Calu3 (cell line): Measurements from ENCODE around the gene CUEDC1. TPM values are rescaled to one million over a fixed set of nuclear protein-coding genes. Genes with fewer than 3 reads are reported as not detected.

ENCODE experiments used
- BruUV-seq: library from RNA; stranded (reverse); fragments of 400-500 nt; replicated peaks from 2 replicates; lab custom pipeline; 2021; lab: Mats Ljungman, UMichigan
- CTCF ChIA-PET: fragments of 300-600 bp; sonication (Branson Sonifier 250); formaldehyde crosslinking; loops from one replicate; lab custom pipeline; 2022; ENCODE audit warnings: antibody characterized with exemption; lab: Charles Lee
- DNase-seq: peaks from one replicate; pipeline ENCODE4 v3.0.0; 2022
- H3K27ac Mint-ChIP-seq: one replicate; pipeline ENCODE4 v1.8.0; 2022; ENCODE audit warnings: mixed read lengths; ENCODE audit not compliant: unreplicated experiment
- H3K27me3 Mint-ChIP-seq: one replicate; pipeline ENCODE4 v1.8.0; 2022; ENCODE audit warnings: mixed read lengths; ENCODE audit not compliant: unreplicated experiment
- H3K36me3 Mint-ChIP-seq: one replicate; pipeline ENCODE4 v1.8.0; 2022; ENCODE audit warnings: mild to moderate bottlenecking, moderate library complexity, mixed read lengths; ENCODE audit not compliant: insufficient read depth, unreplicated experiment
- H3K4me1 Mint-ChIP-seq: one replicate; pipeline ENCODE4 v1.8.0; 2022; ENCODE audit warnings: mild to moderate bottlenecking, low read depth, mixed read lengths; ENCODE audit not compliant: unreplicated experiment
- H3K4me3 Mint-ChIP-seq: one replicate; pipeline ENCODE4 v1.8.0; 2022; ENCODE audit warnings: mild to moderate bottlenecking, low read depth, moderate library complexity, mixed read lengths; ENCODE audit not compliant: unreplicated experiment
- H3K9me3 Mint-ChIP-seq: one replicate; pipeline ENCODE4 v1.8.0; 2022; ENCODE audit warnings: low read depth, mixed read lengths; ENCODE audit not compliant: unreplicated experiment
- CTCF ChIP-seq: fragments of 200-600 bp; IDR thresholded peaks from one replicate; pipeline ENCODE4 v1.8.0; 2022; ENCODE audit warnings: antibody characterized with exemption; ENCODE audit not compliant: unreplicated experiment
- intact Hi-C: fragments of 100-400 bp; cut with micrococcal nuclease; formaldehyde crosslinking; loops from one replicate; pipeline ENCODE4 v1.10.0; 2022; ENCODE audit not compliant: unreplicated experiment
- total RNA-seq: library from RNA; stranded (reverse); gene quantifications from 2 replicates; pipeline ENCODE4 v1.2.3, GENCODE V29; 2022

CUEDC1 gene
- total RNA-seq, 1 experiment from 2014 or later, result 30.9 TPM

DNA sequence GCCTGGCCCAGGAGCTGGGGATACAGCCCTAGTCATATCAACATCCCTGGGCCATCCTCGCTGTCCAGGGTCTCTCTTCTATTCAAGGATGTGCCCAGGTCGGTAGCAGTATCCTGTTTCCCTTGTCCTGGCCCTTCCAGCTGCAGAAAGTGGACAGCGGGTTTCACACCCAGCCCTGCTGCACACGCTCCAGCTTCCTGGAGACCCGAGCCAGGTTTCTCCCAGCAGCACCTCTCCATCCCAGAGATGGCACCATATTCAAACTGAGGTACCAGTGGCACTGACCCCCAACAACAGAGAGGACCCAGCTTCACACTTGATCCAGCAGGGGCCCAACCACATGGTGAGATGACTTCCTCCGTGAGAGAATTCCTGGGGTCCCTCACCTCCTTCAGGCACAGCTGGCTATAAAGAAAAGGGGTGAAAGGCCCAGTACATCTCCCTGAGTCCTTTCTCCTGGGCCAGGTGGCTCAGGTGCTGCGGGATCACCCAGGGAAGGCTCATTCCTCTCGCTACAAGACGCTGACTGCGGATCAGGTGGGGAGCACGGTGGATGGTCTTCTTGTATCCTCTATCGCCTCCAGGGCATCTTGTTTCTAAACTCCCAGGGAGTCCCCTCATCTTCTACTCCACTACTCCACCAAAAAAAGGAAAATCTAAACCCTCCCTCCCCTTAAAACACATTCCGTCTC lies 1.4 kb downstream of the CUEDC1 start:
- intact Hi-C loops, result loop anchor here (2.0 kb wide), 1 partner anchor 53 kb away; no protein-coding TSS in a partner anchor
- Mint-ChIP-seq H3K4me3 (peak overlapping the region; percentile 67), H3K36me3 (peaks cover 28% of the 10 kb centered on the region), H3K9me3 (no peaks in the 10 kb centered on the region), H3K27ac (peak overlapping the region; percentile 70), H3K4me1 (peaks cover 26% of the 10 kb centered on the region), H3K27me3 (no peaks in the 10 kb centered on the region)
- TSS peak; percentile 48 for BruUV-seq
- DNase-seq, result no peak
- no peak for TF ChIP-seq CTCF
- CTCF ChIA-PET, result interaction anchor here (0.8 to 1.3 kb wide), 4 partner anchors 12 to 78 kb away, joined by 3 to 4 read pairs (median 4); no protein-coding TSS in a partner anchor

GRCh38 chr17:57953219-57953618 lies 2.0 kb downstream of the CUEDC1 start:
- Mint-ChIP-seq H3K9me3 (no peaks in the 10 kb centered on the region), H3K4me3 (peak overlapping the region; percentile 67), H3K27me3 (no peaks in the 10 kb centered on the region), H3K27ac (peak overlapping the region; percentile 10), H3K4me1 (peaks cover 32% of the 10 kb centered on the region), H3K36me3 (peaks cover 34% of the 10 kb centered on the region)
- intact Hi-C loops, result no loop called here
- no TSS peak for BruUV-seq
- no peak for DNase-seq
- TF ChIP-seq CTCF, result no peak
- CTCF ChIA-PET, result interaction anchor here (1.1 kb wide), 1 partner anchor 78 kb away, joined by 3 read pairs; no protein-coding TSS in a partner anchor

GRCh38 chr17:57949649-57950048 lies 5.6 kb downstream of the CUEDC1 start:
- intact Hi-C loops, result loop anchor here (2.0 to 5.0 kb wide), 2 partner anchors 39 to 72 kb away; partner anchors contain the start of gene VEZF1
- Mint-ChIP-seq H3K27ac (peak overlapping the region; percentile 87), H3K36me3 (peaks cover 42% of the 10 kb centered on the region), H3K4me1 (peaks cover 49% of the 10 kb centered on the region), H3K4me3 (peak overlapping the region; percentile 14), H3K9me3 (no peaks in the 10 kb centered on the region), H3K27me3 (no peaks in the 10 kb centered on the region)
- no peak for DNase-seq
- TF ChIP-seq CTCF, result no peak
- CTCF ChIA-PET, result interaction anchor here (0.7 to 2.0 kb wide), 3 partner anchors 15 to 36 kb away, joined by 3 to 12 read pairs (median 3); no protein-coding TSS in a partner anchor
- BruUV-seq, result no TSS peak

DNA sequence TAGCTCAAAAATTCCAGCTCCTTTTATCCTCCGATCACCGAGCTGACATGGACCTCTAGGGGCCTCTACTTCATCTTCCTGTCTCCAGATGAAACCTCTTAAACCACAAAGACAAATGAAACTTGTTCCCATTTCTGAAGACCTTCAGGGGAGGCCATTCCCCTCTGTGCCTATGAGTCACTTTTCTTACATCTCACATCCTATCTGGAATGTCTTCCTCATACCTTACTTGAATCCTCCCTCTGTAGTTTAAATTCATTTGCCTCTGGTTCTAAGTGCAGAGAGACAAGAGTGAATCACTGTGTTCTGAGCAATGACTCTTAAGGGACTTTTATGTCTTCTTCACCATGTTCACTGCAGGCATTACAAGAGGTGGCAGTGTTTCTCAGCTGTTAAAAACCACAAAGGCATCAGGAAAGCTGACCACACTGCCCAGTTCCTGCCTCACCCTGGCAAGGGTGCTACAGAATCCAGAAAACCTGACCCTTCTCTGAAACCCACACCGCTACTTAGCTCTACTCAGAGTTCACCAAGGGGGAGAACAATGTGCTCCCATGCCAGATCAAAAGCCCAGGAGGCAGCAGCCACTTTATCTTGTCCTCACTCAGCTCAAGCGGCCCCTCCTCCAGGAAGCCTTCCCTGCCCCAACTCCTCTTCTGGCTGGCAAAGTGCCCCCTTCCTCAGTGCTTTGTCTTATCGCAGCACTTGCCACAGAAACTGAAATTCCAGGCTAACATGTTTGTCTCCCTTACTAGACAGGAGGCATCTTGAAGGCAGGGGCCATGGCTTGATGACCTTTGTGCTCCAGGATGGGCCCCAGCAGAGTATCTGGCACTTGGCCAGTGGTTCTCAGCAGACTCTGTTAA lies 6.4 kb downstream of the CUEDC1 start:
- BruUV-seq, result no TSS peak
- peak overlapping the region; percentile 49 for H3K4me3 Mint-ChIP-seq

More for the DNA sequence above, 6.4 kb downstream of the CUEDC1 start:
- Mint-ChIP-seq H3K36me3 (peaks cover 34% of the 10 kb centered on the region), H3K27me3 (no peaks in the 10 kb centered on the region), H3K9me3 (no peaks in the 10 kb centered on the region), H3K27ac (peak overlapping the region; percentile 87), H3K4me1 (peaks cover 52% of the 10 kb centered on the region)
- intact Hi-C loops, result loop anchor here (2.0 to 5.0 kb wide), 2 partner anchors 40 to 71 kb away; partner anchors contain the start of gene VEZF1
- peak; percentile 61 for DNase-seq
- CTCF ChIA-PET, result interaction anchor here (0.7 to 2.0 kb wide), 7 partner anchors 14 to 74 kb away, joined by 3 to 12 read pairs (median 4); no protein-coding TSS in a partner anchor
- TF ChIP-seq CTCF, result no peak
